Activated gamma-delta T cell treated with anti-CD3 and anti-CD28 coated beads, Interleukin-2, amount 50 U/mL, for 16 hours (primary cell): ENCODE measurements around the gene PLAGL1.
A peak's percentile ranks its signal among the peaks of the same experiment; 100 is the strongest.
"Not testable (repeated sequence)": the region's sequence is repeated elsewhere in the genome, so short reads cannot be mapped to it uniquely, and the experiment has no call there.

ENCODE experiments used
- DNase-seq: peaks from one replicate; pipeline ENCODE4 v3.0.0-alpha.2; 2020; ENCODE audit warnings: low read depth

PLAGL1 gene, protein sequence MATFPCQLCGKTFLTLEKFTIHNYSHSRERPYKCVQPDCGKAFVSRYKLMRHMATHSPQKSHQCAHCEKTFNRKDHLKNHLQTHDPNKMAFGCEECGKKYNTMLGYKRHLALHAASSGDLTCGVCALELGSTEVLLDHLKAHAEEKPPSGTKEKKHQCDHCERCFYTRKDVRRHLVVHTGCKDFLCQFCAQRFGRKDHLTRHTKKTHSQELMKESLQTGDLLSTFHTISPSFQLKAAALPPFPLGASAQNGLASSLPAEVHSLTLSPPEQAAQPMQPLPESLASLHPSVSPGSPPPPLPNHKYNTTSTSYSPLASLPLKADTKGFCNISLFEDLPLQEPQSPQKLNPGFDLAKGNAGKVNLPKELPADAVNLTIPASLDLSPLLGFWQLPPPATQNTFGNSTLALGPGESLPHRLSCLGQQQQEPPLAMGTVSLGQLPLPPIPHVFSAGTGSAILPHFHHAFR

DNA sequence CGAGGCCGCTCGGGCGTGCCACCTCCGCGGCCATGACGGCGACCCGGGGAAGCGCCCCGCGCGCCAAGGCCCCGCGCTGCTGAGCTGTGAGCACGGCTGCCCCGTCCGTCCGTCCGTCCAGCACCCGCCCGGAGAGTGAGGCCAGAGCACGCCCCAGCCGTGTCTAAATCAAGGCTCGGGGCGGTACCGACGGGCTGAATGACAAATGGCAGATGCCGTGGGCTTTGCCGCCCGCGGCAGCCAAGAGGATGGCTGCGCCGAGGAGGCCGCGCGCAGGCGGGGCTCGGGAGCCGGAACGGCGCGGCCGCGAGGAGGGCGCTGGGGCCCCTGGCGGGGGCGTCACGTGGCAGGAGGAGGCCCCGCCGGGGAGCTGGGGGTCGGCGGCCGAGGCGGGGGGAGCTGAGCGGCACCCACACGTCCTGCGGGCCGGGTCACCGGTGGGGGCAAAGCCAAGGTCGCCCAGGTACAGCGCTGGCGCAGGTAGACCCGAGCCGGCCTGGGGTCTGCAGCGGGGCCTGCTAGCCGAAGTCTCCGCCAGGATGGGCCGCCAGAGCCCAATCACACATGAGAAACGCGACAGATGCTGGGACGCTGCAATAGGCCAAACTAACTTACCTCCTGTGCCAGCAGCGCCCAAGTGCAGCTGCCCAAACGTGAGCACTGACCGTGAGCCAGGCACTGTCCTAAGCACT, at the start of gene PLAGL1:
TSS of gene PLAGL1 (minus strand) at position 140 of the 692 bp plus-strand sequence. CDS start 60,123 bp downstream, outside the sequence.
- DNase-seq: no peak

DNA sequence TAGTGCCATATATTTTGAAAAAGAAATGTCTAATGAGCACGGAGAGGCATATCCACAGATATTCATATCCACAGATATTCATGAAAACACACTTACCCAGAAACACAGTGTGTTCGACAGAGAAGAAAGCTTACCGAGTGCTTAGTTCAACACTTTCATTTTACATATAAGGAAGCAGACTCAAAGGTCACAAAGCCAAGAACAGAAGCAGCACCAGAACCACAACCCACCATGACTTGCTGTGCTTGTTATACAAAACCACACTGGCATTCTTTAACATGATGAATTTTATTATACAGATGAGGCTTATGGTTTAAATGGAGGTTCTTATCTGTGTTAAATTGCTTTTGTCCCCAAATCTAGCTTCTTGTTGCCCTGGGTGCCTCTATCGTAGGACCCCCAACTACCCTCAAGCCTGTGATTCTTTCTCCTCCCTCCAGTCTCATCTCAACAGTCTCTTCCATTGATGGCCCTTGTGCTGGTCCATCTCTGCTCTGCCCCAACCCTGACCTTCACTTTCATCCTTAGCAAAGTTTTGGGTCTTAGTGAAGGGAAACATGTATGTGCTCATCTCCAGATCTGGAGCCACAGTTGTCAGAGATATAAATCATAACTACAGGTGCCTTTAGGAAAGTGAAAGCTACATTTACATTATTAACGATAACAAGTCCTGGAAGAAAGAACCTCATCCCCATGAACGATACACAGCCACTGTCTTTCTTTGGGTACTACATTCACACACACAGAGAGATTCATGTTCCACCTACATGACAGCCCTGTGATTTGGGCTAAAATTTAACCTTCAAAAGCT, 47.3 kb upstream of the PLAGL1 start:
- peak; percentile 21 for DNase-seq

DNA sequence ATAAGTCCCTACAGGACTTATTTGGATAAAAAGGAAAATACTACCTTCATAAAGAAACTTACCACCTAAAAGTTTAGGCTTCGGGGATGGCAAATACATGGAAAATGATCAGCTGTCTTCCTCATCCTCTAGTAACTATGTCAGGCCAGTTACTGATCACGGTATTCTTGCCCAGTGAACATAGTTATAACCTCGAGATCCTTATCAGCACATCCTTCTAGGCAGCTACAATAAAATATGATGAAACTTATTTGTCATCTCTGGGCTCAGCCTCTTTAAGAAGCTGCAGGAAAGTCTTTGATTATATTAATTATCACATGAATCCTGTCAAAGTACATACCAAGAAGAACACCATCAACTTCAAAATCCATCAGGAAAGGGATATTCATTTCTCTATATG, 45.5 kb upstream of the PLAGL1 start:
- DNase-seq: no peak

DNA sequence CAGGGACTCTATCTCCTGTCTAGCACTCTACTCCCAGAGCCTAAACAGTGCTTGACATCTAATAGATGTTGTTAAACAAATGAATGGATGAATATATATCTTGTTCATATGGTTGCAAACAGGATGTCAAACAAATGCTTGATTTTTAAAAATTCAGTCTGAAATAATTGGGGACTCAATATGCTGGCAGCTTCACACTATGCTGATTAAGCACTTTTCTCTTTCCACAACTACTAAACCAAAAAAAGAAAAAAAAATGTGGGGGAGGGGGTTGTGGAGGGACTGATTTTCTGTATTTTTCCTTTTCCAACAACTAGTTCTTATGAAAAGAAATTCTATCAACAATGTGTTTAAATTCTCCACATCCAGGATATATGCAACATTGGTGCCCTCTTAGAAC, 44.4 kb upstream of the PLAGL1 start:
- DNase-seq: no peak

GRCh38 chr6:144049386-144049785, 41.3 kb upstream of the PLAGL1 start:
- no peak for DNase-seq

GRCh38 chr6:144047688-144048087, 39.6 kb upstream of the PLAGL1 start:
- DNase-seq: no peak

- DNase-seq: not testable (repeated sequence)
Measured at GRCh38 chr6:144046672-144047071, 38.6 kb upstream of the PLAGL1 start.

DNA sequence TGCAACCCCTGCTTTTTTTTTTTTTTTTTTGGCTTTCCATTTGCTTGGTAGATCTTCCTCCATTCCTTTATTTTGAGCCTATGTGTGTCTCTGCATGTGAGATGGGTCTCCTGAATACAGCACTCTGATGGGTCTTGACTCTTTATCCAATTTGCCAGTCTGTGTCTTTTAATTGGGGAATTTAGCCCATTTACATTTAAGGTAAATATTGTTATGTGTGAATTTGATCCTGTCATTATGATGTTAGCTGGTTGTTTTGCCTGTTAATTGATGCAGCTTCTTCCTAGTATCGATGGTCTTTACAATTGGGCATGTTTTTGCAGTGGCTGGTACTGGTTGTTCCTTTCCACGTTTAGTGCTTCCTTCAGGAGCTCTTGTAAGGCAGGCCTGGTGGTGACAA, 36.9 kb upstream of the PLAGL1 start:
- not testable (repeated sequence) for DNase-seq

DNA sequence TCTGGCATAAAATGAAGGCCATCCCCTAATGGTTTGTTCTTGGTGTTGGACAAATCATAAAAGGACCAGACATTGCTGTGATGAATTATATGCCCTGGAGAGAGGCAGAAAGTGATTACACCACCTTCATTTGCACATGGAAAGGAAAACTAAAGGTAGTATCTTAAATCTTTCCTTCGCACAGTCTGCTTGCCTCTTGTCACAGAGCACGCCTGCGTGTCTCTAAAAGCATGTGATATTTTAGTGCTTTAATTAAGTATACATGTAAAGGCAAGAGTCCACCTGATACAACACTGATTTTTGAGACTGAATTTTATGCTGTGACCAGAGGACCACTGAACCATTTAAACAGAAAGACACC, 28.8 kb upstream of the PLAGL1 start:
- no peak for DNase-seq

DNA sequence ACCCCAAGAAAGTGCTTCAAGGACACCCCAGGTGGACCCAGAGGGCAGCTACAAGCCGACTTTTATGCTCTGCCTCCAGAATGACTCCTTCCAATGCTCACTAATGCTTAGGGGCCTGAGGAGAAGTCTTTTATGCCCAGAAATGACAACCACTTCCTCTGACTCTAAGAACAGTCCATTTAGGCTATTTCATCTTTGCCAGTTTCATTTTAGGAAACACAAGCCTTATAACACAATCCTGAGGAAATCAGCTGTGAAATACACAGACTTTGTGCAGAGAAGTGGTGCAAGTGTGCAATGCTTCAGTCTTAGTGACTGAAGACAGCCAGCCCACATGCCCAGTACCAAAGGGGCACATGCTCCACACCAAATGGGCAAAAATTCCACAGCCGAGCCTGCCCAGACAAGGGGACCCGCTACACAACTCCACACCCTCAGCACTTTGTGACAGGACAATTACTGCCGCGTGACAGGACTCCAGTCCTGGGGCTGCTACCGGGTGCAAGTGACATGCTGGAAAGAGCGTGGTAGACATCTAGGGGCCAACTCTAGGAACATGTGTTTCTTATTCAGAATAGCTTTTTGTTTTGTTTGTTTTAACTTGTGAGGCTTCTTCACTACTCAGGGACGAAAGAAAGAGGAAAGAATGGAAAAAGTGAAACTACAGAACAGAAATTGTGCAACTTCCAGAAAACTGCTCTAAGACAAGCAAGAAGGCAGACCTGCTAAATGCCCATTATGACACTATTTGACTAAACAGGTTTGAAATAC, 28.2 kb upstream of the PLAGL1 start:
- no peak for DNase-seq

DNA sequence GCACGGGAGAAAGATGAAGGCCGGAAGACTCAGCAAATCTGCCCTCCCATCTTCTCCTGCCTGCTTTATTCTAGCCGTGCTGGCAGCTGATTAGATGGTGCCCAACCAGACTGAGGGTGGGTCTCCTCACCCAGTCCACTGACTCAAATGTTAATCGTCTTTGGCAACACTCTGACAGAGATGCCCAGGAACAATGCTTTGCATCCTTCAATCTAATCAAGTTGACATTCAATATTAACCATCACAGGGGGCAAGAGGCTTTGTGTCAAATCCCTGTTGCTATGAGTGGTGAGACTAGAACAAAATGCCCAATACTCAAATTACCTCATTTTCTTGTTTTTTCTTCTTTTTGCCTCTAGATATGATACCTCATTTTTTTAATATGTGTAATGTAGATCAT, 27.4 kb upstream of the PLAGL1 start:
- DNase-seq: no peak

GRCh38 chr6:144033816-144034735, 26.0 kb upstream of the PLAGL1 start:
- no peak for DNase-seq

GRCh38 chr6:144029452-144029851, 21.4 kb upstream of the PLAGL1 start:
- DNase-seq: no peak

- DNase-seq: no peak
Measured at GRCh38 chr6:144027932-144028587, 20.0 kb upstream of the PLAGL1 start.

DNA sequence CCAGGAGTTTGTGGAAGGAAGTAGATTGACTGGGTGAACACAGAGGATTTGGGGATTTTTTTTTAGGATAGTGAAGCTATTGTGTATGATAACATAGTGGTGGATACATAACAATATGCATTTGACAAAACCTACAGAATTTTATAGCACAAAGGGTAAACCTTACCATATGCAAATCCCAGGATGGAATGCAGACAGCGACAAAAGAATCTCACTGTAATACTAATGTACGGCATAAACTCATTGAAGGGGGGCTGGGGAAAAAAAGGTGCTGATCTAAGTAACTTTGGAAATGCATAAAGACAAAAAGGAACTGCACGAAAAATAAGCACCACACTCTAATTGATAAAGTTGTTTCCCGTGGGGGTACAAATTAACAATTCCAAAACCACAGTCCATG, 15.2 kb upstream of the PLAGL1 start:
- no peak for DNase-seq

DNA sequence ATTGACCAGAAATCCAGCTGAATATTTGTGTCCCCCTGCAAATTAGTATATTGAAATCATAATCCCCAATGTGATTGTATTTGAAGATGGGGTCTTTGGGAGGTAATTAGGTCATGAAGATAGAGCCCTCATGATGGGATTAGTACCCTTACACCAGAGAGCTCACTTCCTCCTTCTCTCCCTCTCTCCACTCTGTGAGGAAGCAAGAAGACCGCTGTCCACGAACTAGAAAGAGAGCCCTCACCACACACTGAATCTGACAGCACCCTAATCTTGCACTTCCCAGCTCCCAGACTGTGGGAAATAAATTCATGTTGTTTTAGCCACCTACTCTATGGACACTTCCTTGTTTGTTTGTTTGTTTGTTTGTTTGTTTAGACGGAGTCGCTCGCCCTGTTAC, 11.9 kb upstream of the PLAGL1 start:
- no peak for DNase-seq

DNA sequence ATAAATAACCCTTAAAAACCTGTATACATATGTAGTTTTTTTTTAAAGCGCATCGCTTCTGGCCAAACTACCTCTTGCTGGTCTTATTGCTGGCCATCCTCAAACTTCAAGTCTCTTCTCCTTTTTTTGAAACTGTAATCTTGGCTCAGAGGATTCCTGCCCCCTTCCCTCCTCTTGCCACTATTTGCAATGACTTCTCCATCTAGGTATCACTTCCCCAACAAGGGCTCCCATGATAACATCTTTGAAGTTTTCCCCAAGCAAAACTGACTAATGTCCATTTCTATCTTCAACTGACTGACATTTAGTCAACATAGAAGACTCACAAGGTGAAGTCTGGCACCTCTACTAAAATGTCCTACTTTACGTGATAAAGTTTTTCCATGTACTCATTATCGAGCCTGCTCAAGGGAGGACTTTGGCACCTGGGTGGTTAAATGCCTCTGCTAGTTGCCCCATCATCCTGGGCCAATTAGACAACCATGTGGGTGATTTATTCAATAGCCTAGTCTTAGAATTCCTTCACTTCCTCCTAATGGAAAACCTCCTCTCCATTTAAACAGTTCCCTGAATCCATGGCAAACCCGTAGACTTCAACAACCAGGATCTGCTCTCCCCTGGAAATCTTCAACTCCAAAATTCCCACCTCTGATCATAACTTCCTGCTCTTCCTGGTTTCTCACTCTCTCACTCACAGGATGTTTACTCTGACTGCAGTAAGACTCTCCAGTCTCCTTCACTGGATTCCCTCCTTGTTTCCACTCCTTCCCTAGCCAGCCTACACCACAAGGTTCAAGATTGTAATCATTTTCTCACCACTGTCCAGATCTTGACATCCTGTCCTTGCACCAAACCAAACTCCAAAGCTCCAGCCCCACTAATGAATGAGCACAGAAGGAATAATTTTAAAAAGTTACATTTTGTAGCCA, 9.4 kb upstream of the PLAGL1 start:
- no peak for DNase-seq

DNA sequence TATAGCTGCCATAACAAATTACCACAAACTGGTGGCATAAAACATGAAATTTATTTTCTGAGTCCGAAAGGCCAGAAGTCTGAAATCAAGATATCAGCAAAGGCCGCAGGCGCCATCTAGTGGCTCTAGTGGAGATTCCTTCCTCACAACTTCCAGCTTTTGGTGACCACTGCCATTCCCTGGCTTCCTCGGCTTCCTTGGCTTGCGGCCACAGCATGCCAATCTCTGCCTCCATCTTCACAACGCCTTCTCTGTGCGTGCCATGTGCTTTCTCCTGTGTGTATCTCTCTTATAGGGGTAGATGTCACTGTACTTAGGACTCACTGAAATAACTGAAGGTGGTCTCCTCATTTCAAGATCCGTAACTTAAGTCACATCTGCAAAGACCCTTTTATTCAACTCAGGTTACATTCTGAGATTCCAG, 5.4 kb upstream of the PLAGL1 start:
- DNase-seq: peak; percentile 41

GRCh38 chr6:144012534-144012933, 4.5 kb upstream of the PLAGL1 start:
- no peak for DNase-seq
